Keratinocyte (primary cell): ENCODE results near the gene TAF9. TPM values are rescaled to one million over a fixed set of nuclear protein-coding genes. Genes with fewer than 3 reads are reported as not detected.
"Not testable (repeated sequence)": the region's sequence is repeated elsewhere in the genome, so short reads cannot be mapped to it uniquely, and the experiment has no call there.

Experiments used
- DNase-seq: peaks from one replicate; pipeline ENCODE4 v3.0.0-alpha.2; 2011; ENCODE audit warnings: low read depth, missing footprints, low spot score
- FAIRE-seq: peaks from 2 replicates; lab custom pipeline; 2011; peaks lifted over from hg19 to GRCh38; lab: Jason Lieb, UNC
- H2AFZ ChIP-seq: 2 replicates; pipeline ENCODE4 v1.6.0; 2012; ENCODE audit warnings: low read length, control low read depth, inconsistent platforms; ENCODE audit not compliant: control insufficient read depth
- H3K27ac ChIP-seq: 2 replicates; pipeline ENCODE4 v1.5.1; 2011; ENCODE audit warnings: low read length; ENCODE audit not compliant: control insufficient read depth, insufficient read depth
- H3K27me3 ChIP-seq: 3 replicates; pipeline ENCODE4 v1.6.0; 2011; ENCODE audit warnings: low read length; ENCODE audit not compliant: control insufficient read depth, insufficient read depth; ENCODE audit errors: extremely low read depth
- H3K36me3 ChIP-seq, 2 experiments: 2 replicates in 1 of 2; 3 replicates in 1 of 2; pipeline ENCODE4 v1.5.1; 2011; ENCODE audit warnings: low read length in 2 of 2, mild to moderate bottlenecking in 1 of 2; ENCODE audit not compliant: control insufficient read depth in 2 of 2, insufficient read depth in 2 of 2; ENCODE audit errors: extremely low read depth in 1 of 2
- H3K4me1 ChIP-seq: 3 replicates; pipeline ENCODE4 v1.5.1; 2011; ENCODE audit warnings: low read length; ENCODE audit not compliant: control insufficient read depth, insufficient read depth; ENCODE audit errors: extremely low read depth
- H3K4me2 ChIP-seq: 3 replicates; pipeline ENCODE4 v1.6.0; 2011; ENCODE audit warnings: low read depth, low read length; ENCODE audit not compliant: control insufficient read depth, insufficient read depth; ENCODE audit errors: extremely low read depth
- H3K4me3 ChIP-seq, 3 experiments: fragments of 200-600 bp in 1 of 3; sonication (generic) in 1 of 3; 2 replicates in 2 of 3; 3 replicates in 1 of 3; pipeline ENCODE4 v1.5.1; 2011 to 2016; ENCODE audit warnings: low read length in 3 of 3, mild to moderate bottlenecking in 3 of 3, control low read depth in 2 of 3, inconsistent platforms in 1 of 3, low read depth in 1 of 3, mixed read lengths in 1 of 3, mixed run types in 1 of 3, moderate library complexity in 1 of 3; ENCODE audit not compliant: control insufficient read depth in 2 of 3, insufficient read depth in 2 of 3; ENCODE audit errors: extremely low read depth in 1 of 3
- H3K79me2 ChIP-seq: 2 replicates; pipeline ENCODE4 v1.6.0; 2012; ENCODE audit warnings: low read length; ENCODE audit not compliant: control insufficient read depth, insufficient read depth
- H3K9ac ChIP-seq: 3 replicates; pipeline ENCODE4 v1.6.0; 2011; ENCODE audit warnings: low read length; ENCODE audit not compliant: control insufficient read depth, insufficient read depth; ENCODE audit errors: extremely low read depth
- H3K9me1 ChIP-seq: 3 replicates; pipeline ENCODE4 v1.6.0; 2011; ENCODE audit warnings: low read length; ENCODE audit not compliant: control insufficient read depth, insufficient read depth; ENCODE audit errors: extremely low read depth
- H3K9me3 ChIP-seq: 2 replicates; pipeline ENCODE4 v1.5.1; 2012; ENCODE audit warnings: low read depth, low read length; ENCODE audit not compliant: control insufficient read depth
- H4K20me1 ChIP-seq: 3 replicates; pipeline ENCODE4 v1.6.0; 2011; ENCODE audit warnings: low read length; ENCODE audit not compliant: control insufficient read depth, insufficient read depth; ENCODE audit errors: extremely low read depth
- EZH2 ChIP-seq: IDR thresholded peaks from one replicate; pipeline ENCODE4 v1.6.1; 2012; ENCODE audit warnings: inconsistent platforms, mild to moderate bottlenecking, low read length, moderate library complexity
- dilution Hi-C: fragments of 300-500 bp; cut with MboI; formaldehyde crosslinking; loops from one replicate; pipeline ENCODE4 v1.7.0; 2020; ENCODE audit warnings: low sequenced_read_pairs; ENCODE audit not compliant: extremely low pct_ligation_motif_present
- polyA plus RNA-seq, 5 experiments: library from polyadenylated mRNA; depleted of rRNA in 3 of 5; stranded (reverse) in 3 of 5; stranded (forward) in 1 of 5; unstranded in 1 of 5; fragments of >200 nt; gene quantifications; 1 replicate in 1 of 5; 2 replicates in 3 of 5; 3 replicates in 1 of 5; pipeline versions ENCODE4 v1.2.1 to v1.2.3, GENCODE V29; 2011 to 2012; ENCODE audit warnings: missing spikeins in 2 of 5, low read depth in 1 of 5, low replicate concordance in 1 of 5
- TF ChIP-seq, protein P1 (sequence below), 3 experiments: IDR thresholded peaks in 1 of 3; conservative IDR thresholded peaks in 1 of 3; optimal IDR thresholded peaks in 1 of 3; 2 replicates in 2 of 3; 3 replicates in 1 of 3; pipeline versions ENCODE3 to v1.5.1; 2011; ENCODE audit warnings: low read length in 3 of 3, mild to moderate bottlenecking in 3 of 3, moderate library complexity in 2 of 3, control low read depth in 1 of 3, inconsistent platforms in 1 of 3; ENCODE audit not compliant: insufficient read depth in 2 of 3; ENCODE audit errors: extremely low read depth in 1 of 3

The TAF9 gene
- polyA plus RNA-seq, 1 donor (not counting 4 experiments of a cell fraction or from before 2014, with no cell fraction given) = 237 TPM

DNA sequence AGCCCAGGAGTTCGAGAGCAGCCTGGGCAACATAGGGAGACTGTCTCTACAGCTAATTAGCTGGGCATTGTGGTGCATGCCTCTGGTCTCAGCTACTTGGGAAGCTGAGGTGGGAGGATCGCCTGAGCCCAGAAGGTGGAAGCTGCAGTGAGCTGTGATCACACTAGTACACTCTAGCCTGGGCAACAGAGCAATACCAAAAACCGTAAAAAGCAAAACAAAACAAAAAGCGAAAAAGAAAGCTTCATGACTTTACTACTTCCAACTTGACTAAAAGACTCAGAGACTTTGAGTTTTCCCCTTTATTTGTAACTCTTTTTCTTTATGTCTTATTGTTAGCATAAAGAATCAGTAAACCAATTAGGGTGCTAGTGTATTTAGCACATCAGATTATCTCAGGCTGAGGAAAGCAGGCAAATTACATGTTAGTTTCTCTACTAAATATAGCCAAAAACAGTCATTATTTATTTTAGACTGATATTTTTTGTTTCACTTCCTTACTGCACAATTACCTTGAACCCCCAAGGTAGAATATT lies 5.7 kb upstream of the TAF9 start:
- H3K36me3 ChIP-seq = peaks cover 3 to 7% of the 10 kb centered on the region in 2 experiments
- H4K20me1 ChIP-seq = no peaks in the 10 kb centered on the region
- H3K27me3 ChIP-seq = no peaks in the 10 kb centered on the region
- peaks cover 23% of the 10 kb centered on the region for H3K79me2 ChIP-seq
- no peak for FAIRE-seq
- H3K9me3 ChIP-seq = no peaks in the 10 kb centered on the region
- H3K4me3 ChIP-seq = no peak overlapping the region
- H3K9ac ChIP-seq = no peak overlapping the region
- H3K4me2 ChIP-seq = no peak overlapping the region
- TF ChIP-seq, protein P1, sequence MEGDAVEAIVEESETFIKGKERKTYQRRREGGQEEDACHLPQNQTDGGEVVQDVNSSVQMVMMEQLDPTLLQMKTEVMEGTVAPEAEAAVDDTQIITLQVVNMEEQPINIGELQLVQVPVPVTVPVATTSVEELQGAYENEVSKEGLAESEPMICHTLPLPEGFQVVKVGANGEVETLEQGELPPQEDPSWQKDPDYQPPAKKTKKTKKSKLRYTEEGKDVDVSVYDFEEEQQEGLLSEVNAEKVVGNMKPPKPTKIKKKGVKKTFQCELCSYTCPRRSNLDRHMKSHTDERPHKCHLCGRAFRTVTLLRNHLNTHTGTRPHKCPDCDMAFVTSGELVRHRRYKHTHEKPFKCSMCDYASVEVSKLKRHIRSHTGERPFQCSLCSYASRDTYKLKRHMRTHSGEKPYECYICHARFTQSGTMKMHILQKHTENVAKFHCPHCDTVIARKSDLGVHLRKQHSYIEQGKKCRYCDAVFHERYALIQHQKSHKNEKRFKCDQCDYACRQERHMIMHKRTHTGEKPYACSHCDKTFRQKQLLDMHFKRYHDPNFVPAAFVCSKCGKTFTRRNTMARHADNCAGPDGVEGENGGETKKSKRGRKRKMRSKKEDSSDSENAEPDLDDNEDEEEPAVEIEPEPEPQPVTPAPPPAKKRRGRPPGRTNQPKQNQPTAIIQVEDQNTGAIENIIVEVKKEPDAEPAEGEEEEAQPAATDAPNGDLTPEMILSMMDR (optimal IDR thresholded peaks at IDR 0.05 in 1 of 3, IDR thresholded peaks at IDR 0.05 in 1 of 3, conservative IDR thresholded peaks at IDR 0.05 in 1 of 3; ENCODE audit: extremely low read depth in 1 of 3, insufficient read depth in 2 of 3, low read length in 3 of 3) = no peak
- TF ChIP-seq EZH2 = no peak
- no peak overlapping the region for H3K27ac ChIP-seq
- no peaks in the 10 kb centered on the region for H3K9me1 ChIP-seq
- DNase-seq = no peak
- dilution Hi-C loops = no loop called here
- H2AFZ ChIP-seq = no peak overlapping the region
- peaks cover 9% of the 10 kb centered on the region for H3K4me1 ChIP-seq

- dilution Hi-C loops = no loop called here
Observed at GRCh38 chr5:69372394-69372793, 3.1 kb upstream of the TAF9 start.

GRCh38 chr5:69370335-69370734 lies 1.0 kb upstream of the TAF9 start:
- peak overlapping the region; percentile 65 to 100 (median 99) for H3K4me3 ChIP-seq
- H3K9ac ChIP-seq = peak overlapping the region; percentile 99
- peak overlapping the region; percentile 97 for H3K4me2 ChIP-seq
- H4K20me1 ChIP-seq, dilution Hi-C loops, H3K36me3 ChIP-seq, H3K9me3 ChIP-seq, H3K27me3 ChIP-seq, FAIRE-seq, H3K9me1 ChIP-seq, DNase-seq: not testable (repeated sequence)
- H3K27ac ChIP-seq = peak overlapping the region; percentile 98
- peaks cover 66% of the 10 kb centered on the region for H3K79me2 ChIP-seq
- H3K4me1 ChIP-seq = peaks cover 15% of the 10 kb centered on the region
- H2AFZ ChIP-seq = peak overlapping the region; percentile 98

More at GRCh38 chr5:69372394-69372793, 3.1 kb upstream of the TAF9 start:
- no peak overlapping the region for H2AFZ ChIP-seq
- peaks cover 3 to 7% of the 10 kb centered on the region in 2 experiments for H3K36me3 ChIP-seq
- H3K9ac ChIP-seq = no peak overlapping the region
- TF ChIP-seq, protein P1 (optimal IDR thresholded peaks at IDR 0.05 in 1 of 3, IDR thresholded peaks at IDR 0.05 in 1 of 3, conservative IDR thresholded peaks at IDR 0.05 in 1 of 3; ENCODE audit: extremely low read depth in 1 of 3, insufficient read depth in 2 of 3, low read length in 3 of 3) = no peak
- no peak for TF ChIP-seq EZH2
- H3K9me3 ChIP-seq = no peaks in the 10 kb centered on the region
- no peak for FAIRE-seq
- no peaks in the 10 kb centered on the region for H3K27me3 ChIP-seq
- H3K4me1 ChIP-seq = peaks cover 15% of the 10 kb centered on the region
- H3K79me2 ChIP-seq = peaks cover 46% of the 10 kb centered on the region
- no peaks in the 10 kb centered on the region for H3K9me1 ChIP-seq
- no peaks in the 10 kb centered on the region for H4K20me1 ChIP-seq
- H3K27ac ChIP-seq = no peak overlapping the region
- no peak overlapping the region for H3K4me2 ChIP-seq
- no peak overlapping the region for H3K4me3 ChIP-seq
- no peak for DNase-seq
